ENCODE data around the gene LUM. TPM values are rescaled to one million over a fixed set of nuclear protein-coding genes. Genes with fewer than 3 reads are reported as not detected.

LUM gene
- total RNA-seq, 4 donors from 2014 or later: 39.9 to 748 (median 222) TPM

GRCh38 chr12:91073426-91073825 lies 37.9 kb downstream of the LUM start:
- TF ChIP-seq CTCF (IDR thresholded peaks at IDR 0.05; ENCODE audit: low read depth): no peak

GRCh38 chr12:91072931-91073330 lies 38.4 kb downstream of the LUM start:
- TF ChIP-seq CTCF (IDR thresholded peaks at IDR 0.05; ENCODE audit: low read depth): no peak

- no peak for TF ChIP-seq CTCF (IDR thresholded peaks at IDR 0.05; ENCODE audit: low read depth)
These were observed 40.4 kb downstream of the LUM start for GRCh38 chr12:91070936-91071335.

GRCh38 chr12:91065396-91065795 lies 45.9 kb downstream of the LUM start:
- TF ChIP-seq CTCF (IDR thresholded peaks at IDR 0.05; ENCODE audit: low read depth): no peak

- TF ChIP-seq CTCF (IDR thresholded peaks at IDR 0.05; ENCODE audit: low read depth): no peak
These were observed 46.7 kb downstream of the LUM start for GRCh38 chr12:91064640-91065039.

GRCh38 chr12:91061091-91061490 lies 50.2 kb downstream of the LUM start:
- TF ChIP-seq CTCF (IDR thresholded peaks at IDR 0.05; ENCODE audit: low read depth): no peak

GRCh38 chr12:91059211-91059610 lies 52.1 kb downstream of the LUM start:
- no peak for TF ChIP-seq CTCF (IDR thresholded peaks at IDR 0.05; ENCODE audit: low read depth)
